Measurements from ENCODE around the gene KIAA0825. TPM values are rescaled to one million over a fixed set of nuclear protein-coding genes. Genes with fewer than 3 reads are reported as not detected.

KIAA0825 gene
- total RNA-seq, 1 donor from 2014 or later: 5.8 TPM

DNA sequence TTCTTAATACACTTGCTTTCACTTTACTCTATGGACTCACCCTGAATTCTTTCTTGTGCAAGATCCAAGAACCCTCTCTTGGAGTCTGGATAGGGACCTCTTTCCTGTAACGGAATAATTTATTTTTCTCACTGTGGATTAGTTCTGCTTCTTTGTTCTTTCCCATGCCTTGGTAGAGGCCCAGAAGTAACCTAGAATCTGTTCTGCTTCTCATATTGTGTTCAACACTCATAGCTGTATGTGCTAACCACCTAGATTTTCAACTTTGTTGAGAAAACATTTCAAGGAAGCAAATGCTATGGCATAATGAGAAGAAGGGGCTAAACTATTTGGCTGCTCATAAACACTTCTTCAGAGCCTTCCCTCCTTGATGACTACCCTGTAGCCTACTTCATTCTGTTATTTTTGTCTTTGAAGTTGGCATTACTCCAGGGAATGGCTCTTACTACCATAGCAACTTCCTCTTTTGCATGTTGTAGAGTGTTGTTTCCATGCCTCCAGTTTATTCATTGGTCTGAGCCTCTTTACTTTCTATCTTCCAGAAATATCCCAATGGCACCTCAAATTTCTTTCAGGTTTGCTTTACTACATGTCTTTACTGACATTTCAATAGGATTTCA lies 74.3 kb downstream of the KIAA0825 start:
- Mint-ChIP-seq H3K36me3 (ENCODE audit: insufficient read depth) (peaks cover 28% of the 10 kb centered on the region), H3K4me1 (ENCODE audit: low read depth) (no peaks in the 10 kb centered on the region), H3K4me3 (ENCODE audit: low read depth) (no peak overlapping the region), H3K9me3 (ENCODE audit: low read depth) (peaks cover 30% of the 10 kb centered on the region), H3K27ac (no peak overlapping the region), H3K27me3 (no peaks in the 10 kb centered on the region)
- TF ChIP-seq, protein P1, sequence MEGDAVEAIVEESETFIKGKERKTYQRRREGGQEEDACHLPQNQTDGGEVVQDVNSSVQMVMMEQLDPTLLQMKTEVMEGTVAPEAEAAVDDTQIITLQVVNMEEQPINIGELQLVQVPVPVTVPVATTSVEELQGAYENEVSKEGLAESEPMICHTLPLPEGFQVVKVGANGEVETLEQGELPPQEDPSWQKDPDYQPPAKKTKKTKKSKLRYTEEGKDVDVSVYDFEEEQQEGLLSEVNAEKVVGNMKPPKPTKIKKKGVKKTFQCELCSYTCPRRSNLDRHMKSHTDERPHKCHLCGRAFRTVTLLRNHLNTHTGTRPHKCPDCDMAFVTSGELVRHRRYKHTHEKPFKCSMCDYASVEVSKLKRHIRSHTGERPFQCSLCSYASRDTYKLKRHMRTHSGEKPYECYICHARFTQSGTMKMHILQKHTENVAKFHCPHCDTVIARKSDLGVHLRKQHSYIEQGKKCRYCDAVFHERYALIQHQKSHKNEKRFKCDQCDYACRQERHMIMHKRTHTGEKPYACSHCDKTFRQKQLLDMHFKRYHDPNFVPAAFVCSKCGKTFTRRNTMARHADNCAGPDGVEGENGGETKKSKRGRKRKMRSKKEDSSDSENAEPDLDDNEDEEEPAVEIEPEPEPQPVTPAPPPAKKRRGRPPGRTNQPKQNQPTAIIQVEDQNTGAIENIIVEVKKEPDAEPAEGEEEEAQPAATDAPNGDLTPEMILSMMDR (IDR thresholded peaks at IDR 0.05; ENCODE audit: unreplicated experiment): no peak
- DNase-seq (ENCODE audit: low spot score, unreplicated experiment): no peak

DNA sequence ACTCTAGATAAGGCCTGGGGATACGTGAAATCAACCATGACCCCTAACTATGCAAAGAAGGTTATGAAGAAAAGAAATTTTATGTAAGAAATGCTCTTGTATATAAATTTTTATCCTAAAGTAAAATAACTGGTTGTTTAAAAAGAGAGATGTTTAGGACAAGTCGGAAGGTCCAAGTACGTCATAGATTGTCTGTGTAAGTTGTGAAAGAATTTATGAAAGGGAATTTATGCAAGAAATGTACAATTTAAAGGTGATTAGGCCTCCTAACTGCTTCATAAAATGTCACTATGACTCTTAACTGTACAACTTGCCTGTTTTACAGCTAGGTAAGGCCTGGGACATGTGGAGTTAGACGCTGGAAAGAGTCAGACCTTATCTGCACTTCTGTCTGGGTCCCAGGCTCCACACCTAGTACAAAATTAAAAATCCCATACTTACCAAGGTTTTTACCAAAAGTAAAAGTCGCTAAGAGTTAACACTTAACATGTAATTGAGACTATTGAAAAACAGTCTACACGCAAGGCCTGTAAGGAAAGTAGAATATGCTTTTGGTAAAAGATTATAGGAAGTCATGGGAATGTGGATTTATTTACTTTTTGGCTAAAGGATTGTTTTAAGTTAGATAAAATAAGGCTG lies 77.4 kb downstream of the KIAA0825 start:
- Mint-ChIP-seq H3K4me1 (ENCODE audit: low read depth) (no peaks in the 10 kb centered on the region), H3K9me3 (ENCODE audit: low read depth) (peaks cover 36% of the 10 kb centered on the region), H3K36me3 (ENCODE audit: insufficient read depth) (peaks cover 29% of the 10 kb centered on the region), H3K27ac (no peak overlapping the region), H3K27me3 (no peaks in the 10 kb centered on the region), H3K4me3 (ENCODE audit: low read depth) (no peak overlapping the region)
- TF ChIP-seq, protein P1 (IDR thresholded peaks at IDR 0.05; ENCODE audit: unreplicated experiment): no peak
- DNase-seq (ENCODE audit: low spot score, unreplicated experiment): no peak

DNA sequence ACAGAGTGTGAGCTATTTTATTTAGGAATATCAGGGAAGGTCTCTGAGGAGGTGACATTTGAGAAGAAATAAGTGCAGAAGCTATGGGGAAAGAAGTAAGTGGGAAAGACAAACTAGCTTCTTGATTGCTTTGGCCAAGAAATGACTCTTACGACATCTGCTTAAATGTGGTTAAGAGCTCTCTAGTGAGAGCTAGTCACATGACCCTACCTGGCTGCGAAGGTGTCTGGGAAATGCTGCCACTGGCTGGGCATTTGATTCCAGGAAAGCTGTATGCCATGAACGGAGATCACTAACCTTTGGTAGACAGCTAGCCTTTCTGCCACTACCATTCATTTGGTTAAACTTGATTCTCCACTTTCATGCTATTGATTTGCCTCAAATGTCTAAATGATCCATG lies 80.1 kb downstream of the KIAA0825 start:
- peaks cover 23% of the 10 kb centered on the region for H3K36me3 Mint-ChIP-seq (ENCODE audit: insufficient read depth)
- no peak overlapping the region for H3K4me3 Mint-ChIP-seq (ENCODE audit: low read depth)
- TF ChIP-seq, protein P1 (IDR thresholded peaks at IDR 0.05; ENCODE audit: unreplicated experiment): no peak
- no peaks in the 10 kb centered on the region for H3K27me3 Mint-ChIP-seq
- H3K9me3 Mint-ChIP-seq (ENCODE audit: low read depth): peaks cover 28% of the 10 kb centered on the region
- DNase-seq (ENCODE audit: low spot score, unreplicated experiment): no peak
- H3K4me1 Mint-ChIP-seq (ENCODE audit: low read depth): no peaks in the 10 kb centered on the region
- no peak overlapping the region for H3K27ac Mint-ChIP-seq

DNA sequence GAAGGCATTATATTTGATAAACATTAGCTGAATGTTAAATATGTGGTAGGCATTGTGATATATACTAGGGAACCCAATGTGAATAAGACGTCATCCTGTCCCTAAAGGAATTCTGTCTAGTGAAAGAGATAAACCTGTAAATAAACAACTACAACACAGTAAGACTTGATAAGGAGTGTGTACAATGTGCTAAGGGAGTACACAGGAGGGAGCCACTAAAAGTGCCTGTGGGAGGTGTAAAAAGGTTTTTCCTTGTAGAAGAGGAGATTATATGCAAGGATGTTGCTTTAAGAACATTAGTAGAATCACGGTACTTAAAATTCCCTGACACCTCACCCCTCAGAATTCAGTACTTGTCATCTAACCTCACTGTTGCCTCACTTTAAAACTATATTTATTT lies 91.7 kb downstream of the KIAA0825 start:
- Mint-ChIP-seq H3K4me3 (ENCODE audit: low read depth) (no peak overlapping the region), H3K36me3 (ENCODE audit: insufficient read depth) (peaks cover 4% of the 10 kb centered on the region), H3K27me3 (no peaks in the 10 kb centered on the region), H3K9me3 (ENCODE audit: low read depth) (peaks cover 3% of the 10 kb centered on the region), H3K27ac (peak overlapping the region; percentile 34), H3K4me1 (ENCODE audit: low read depth) (peaks cover 13% of the 10 kb centered on the region)
- TF ChIP-seq, protein P1 (IDR thresholded peaks at IDR 0.05; ENCODE audit: unreplicated experiment): no peak
- no peak for DNase-seq (ENCODE audit: low spot score, unreplicated experiment)

DNA sequence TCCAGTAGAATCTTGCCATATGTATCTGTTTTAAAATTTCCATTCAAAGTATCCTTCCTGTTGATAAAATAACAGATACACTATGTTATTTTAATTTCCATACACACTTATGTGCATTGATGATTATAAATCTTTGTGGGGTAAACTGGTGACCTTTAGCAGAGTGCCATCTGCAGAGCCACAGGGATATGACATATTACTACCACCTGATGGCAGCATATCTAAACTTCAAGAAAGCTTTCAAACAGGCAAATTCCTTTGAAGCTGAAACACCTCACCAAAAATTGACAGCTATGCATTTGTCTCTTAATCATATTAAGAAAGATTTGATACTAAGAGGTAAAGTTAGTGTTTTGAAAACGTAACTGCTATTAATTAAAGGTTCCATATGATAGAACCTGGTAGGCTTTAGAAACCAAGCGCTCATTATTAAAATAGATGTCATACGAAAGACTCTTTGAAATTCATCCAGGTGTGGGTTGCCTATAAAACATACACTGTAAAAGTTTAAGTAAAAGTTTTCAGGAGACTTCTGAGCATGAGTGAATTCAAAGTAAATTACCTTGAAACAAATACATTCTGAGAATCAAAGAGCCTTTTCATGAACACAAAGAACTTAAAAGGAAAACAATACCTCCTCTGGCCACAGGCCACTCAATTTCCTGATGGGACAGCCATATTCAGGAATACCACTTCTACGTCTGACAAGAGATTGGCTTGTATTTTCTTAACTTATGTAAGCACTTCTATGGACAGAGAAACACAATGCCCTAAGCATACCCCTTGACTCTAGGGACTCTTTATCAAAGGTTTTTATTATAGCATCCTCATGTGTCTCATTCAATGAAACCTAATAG lies 93.3 kb downstream of the KIAA0825 start:
- DNase-seq (ENCODE audit: low spot score, unreplicated experiment): no peak
- TF ChIP-seq, protein P1 (IDR thresholded peaks at IDR 0.05; ENCODE audit: unreplicated experiment): peak; percentile 53
- peaks cover 3% of the 10 kb centered on the region for H3K9me3 Mint-ChIP-seq (ENCODE audit: low read depth)
- peaks cover 1% of the 10 kb centered on the region for H3K36me3 Mint-ChIP-seq (ENCODE audit: insufficient read depth)
- no peak overlapping the region for H3K27ac Mint-ChIP-seq
- H3K27me3 Mint-ChIP-seq: no peaks in the 10 kb centered on the region
- no peak overlapping the region for H3K4me3 Mint-ChIP-seq (ENCODE audit: low read depth)
- H3K4me1 Mint-ChIP-seq (ENCODE audit: low read depth): peaks cover 13% of the 10 kb centered on the region

Measured in progenitor cell of endocrine pancreas (in vitro differentiated cells).